Peyer's patch (tissue), 4 donors: ENCODE data around the gene SLX9. TPM values are rescaled to one million over a fixed set of nuclear protein-coding genes. Genes with fewer than 3 reads are reported as not detected.

ENCODE experiments used
- DNase-seq, 3 donors: peaks; one replicate each; pipeline ENCODE4 v3.0.0-alpha.2; 2017 to 2019
- H3K27ac ChIP-seq, 4 donors: fragments of 200-600 bp; sonication (generic); one replicate each; pipeline ENCODE4 v1.5.1; 2016 to 2019
- H3K27me3 ChIP-seq, 2 donors: fragments of 200-600 bp; sonication (generic); one replicate each; pipeline ENCODE4 v1.5.1; 2019
- H3K36me3 ChIP-seq, 3 donors: fragments of 200-600 bp; sonication (generic); one replicate each; pipeline ENCODE4 v1.5.1; 2016 to 2019
- H3K4me1 ChIP-seq, 4 donors: fragments of 200-600 bp; sonication (generic); one replicate each; pipeline ENCODE4 v1.5.1; 2016 to 2019
- H3K4me3 ChIP-seq, 4 donors: fragments of 200-600 bp; sonication (generic); 1 replicate in 3 of 4; 2 replicates in 1 of 4; pipeline ENCODE4 v1.5.1; 2016 to 2019; ENCODE audit warnings: mild to moderate bottlenecking in 1 of 4
- H3K9me3 ChIP-seq, 4 donors: fragments of 200-600 bp; sonication (generic); one replicate each; pipeline ENCODE4 v1.5.1; 2016 to 2019; ENCODE audit warnings: mild to moderate bottlenecking in 1 of 4
- CTCF ChIP-seq, 6 experiments: fragments of 450-650 bp in 4 of 6; fragments of 200-600 bp in 2 of 6; sonication (generic) in 1 of 6; IDR thresholded peaks; one replicate each; pipeline ENCODE4 v1.5.1; 2017 to 2019; ENCODE audit warnings: antibody characterized with exemption in 6 of 6, mild to moderate bottlenecking in 3 of 6, moderate library complexity in 1 of 6
- POLR2A ChIP-seq, 2 donors: fragments of 450-650 bp; IDR thresholded peaks; one replicate each; pipeline ENCODE4 v1.5.1; 2017; ENCODE audit warnings: antibody characterized with exemption in 2 of 2, mild to moderate bottlenecking in 2 of 2, moderate library complexity in 2 of 2
- total RNA-seq, 4 donors: library from RNA; depleted of rRNA; stranded (reverse); fragments of >200 nt; gene quantifications; one replicate each; pipeline ENCODE4 v1.1.0, GENCODE V29; 2016

SLX9 gene
- total RNA-seq, 4 donors from 2014 or later = 7.8 to 10.5 (median 10.0) TPM; not detected in 1

- TF ChIP-seq CTCF (IDR thresholded peaks at IDR 0.05) (no peak), POLR2A (IDR thresholded peaks at IDR 0.05) (no peak)
- H3K9me3 ChIP-seq = no peaks in the 10 kb centered on the region
- H3K27ac ChIP-seq = no peak overlapping the region
- peaks cover 0 to 12% (median 3%) of the 10 kb centered on the region in 4 donors for H3K4me1 ChIP-seq
- no peaks in the 10 kb centered on the region for H3K27me3 ChIP-seq
- H3K4me3 ChIP-seq = no peak overlapping the region
- H3K36me3 ChIP-seq = peaks cover 0 to 4% (median 0%) of the 10 kb centered on the region in 3 donors
- DNase-seq = no peak
Observed at GRCh38 chr21:44903689-44904088, 36.1 kb upstream of the SLX9 start.

- TF ChIP-seq POLR2A (IDR thresholded peaks at IDR 0.05) = no peak
- TF ChIP-seq CTCF (IDR thresholded peaks at IDR 0.05) = no peak
- H3K9me3 ChIP-seq = no peaks in the 10 kb centered on the region
- H3K27me3 ChIP-seq = no peaks in the 10 kb centered on the region
- no peak overlapping the region for H3K4me3 ChIP-seq
- peaks cover 0 to 12% (median 3%) of the 10 kb centered on the region in 4 donors for H3K4me1 ChIP-seq
- peaks cover 0 to 4% (median 0%) of the 10 kb centered on the region in 3 donors for H3K36me3 ChIP-seq
- no peak overlapping the region for H3K27ac ChIP-seq
- no peak for DNase-seq
Observed at GRCh38 chr21:44904141-44904923, 35.5 kb upstream of the SLX9 start.

DNA sequence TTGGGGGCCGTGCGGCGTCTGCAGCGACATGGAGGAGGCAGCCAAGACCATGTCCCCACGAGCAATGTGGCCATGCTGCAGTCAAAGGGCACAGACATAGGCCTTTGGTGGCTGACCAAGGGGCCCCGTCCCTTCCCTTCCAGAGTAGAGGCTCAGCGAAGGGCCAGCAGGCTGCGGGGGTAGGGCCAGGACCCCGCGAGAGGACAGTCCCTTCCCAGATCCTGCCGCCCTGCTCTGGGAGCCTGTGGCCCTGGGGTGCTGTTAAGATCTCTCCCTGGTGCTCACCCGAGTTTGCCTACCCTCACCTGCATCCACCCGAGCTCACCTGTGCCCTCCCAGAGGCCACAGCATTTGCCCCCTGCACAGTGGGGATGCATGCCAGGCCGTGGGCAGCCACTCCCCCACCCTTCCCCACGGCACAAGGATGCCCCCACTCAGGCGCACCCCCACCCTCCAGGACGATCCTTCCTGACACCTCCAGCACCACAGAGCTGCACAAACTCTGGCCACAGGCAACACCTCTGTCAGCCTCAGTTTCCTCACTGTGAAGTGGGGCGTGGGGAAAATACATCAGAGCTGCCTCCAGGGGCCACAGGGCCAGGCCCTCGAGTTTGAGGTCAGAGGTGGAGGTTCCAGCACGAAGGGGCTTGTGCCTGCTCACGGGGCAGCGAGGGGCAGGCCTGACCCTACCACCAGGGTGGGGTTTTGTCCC lies 34.7 kb upstream of the SLX9 start:
- Histone ChIP-seq H3K9me3 (no peaks in the 10 kb centered on the region), H3K27me3 (no peaks in the 10 kb centered on the region), H3K4me3 (no peak overlapping the region), H3K27ac (no peak overlapping the region), H3K4me1 (peaks cover 0 to 12% (median 4%) of the 10 kb centered on the region in 4 donors), H3K36me3 (peaks cover 0 to 4% (median 0%) of the 10 kb centered on the region in 3 donors)
- no peak for DNase-seq
- TF ChIP-seq CTCF (IDR thresholded peaks at IDR 0.05) = no peak
- TF ChIP-seq POLR2A (IDR thresholded peaks at IDR 0.05) = no peak

GRCh38 chr21:44905728-44906090 lies 34.1 kb upstream of the SLX9 start:
- peaks cover 0 to 4% (median 0%) of the 10 kb centered on the region in 3 donors for H3K36me3 ChIP-seq
- H3K4me1 ChIP-seq = peaks cover 0 to 18% (median 7%) of the 10 kb centered on the region in 4 donors
- H3K9me3 ChIP-seq = no peaks in the 10 kb centered on the region
- no peak for TF ChIP-seq CTCF (IDR thresholded peaks at IDR 0.05)
- TF ChIP-seq POLR2A (IDR thresholded peaks at IDR 0.05) = no peak
- no peaks in the 10 kb centered on the region for H3K27me3 ChIP-seq
- H3K4me3 ChIP-seq = no peak overlapping the region
- no peak overlapping the region for H3K27ac ChIP-seq
- DNase-seq = no peak

DNA sequence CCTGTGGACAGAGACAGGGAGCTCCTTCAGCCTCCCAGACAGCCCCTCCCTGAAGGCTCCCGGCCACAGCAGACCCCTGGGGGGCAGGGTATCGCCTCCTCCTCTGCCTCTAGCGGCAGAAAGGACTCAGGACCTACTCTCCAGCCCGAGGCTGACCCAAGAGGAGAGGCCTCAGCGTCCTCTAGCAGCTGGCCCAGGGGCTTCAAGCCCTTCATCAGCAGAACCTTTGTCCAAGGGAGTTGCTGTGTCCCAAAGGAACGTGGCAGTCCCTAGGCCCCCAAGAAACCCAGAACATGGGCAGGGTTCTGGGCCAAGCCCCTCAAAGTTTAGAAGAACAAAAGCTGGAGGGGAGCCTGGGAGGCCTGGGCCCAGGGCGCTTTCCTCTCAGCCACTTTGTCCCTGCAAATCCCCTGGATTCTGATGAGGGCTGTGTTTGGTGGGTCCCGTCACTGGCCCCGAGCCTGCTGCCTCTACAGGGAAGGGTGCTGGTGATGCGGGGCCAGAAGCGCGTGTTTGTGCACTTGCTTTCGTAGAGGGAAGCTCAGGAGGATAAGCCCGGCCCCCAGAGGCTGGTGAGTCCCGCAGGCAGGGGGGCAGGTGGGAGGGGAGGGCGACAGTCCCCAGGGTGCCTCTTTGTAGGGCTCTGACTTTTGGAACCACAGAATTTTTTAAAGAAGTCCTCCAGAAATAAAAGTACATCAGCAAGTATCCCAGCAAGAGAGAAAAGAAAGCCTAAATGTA lies 32.4 kb upstream of the SLX9 start:
- Histone ChIP-seq H3K27me3 (no peaks in the 10 kb centered on the region), H3K9me3 (no peaks in the 10 kb centered on the region), H3K36me3 (peaks cover 0 to 2% (median 0%) of the 10 kb centered on the region in 3 donors), H3K27ac (peak overlapping the region in 2 of 4 donors; percentile 49), H3K4me1 (peaks cover 3 to 30% (median 19%) of the 10 kb centered on the region in 4 donors), H3K4me3 (peak overlapping the region in 1 of 4 donors; percentile 9)
- DNase-seq = no peak
- no peak for TF ChIP-seq POLR2A (IDR thresholded peaks at IDR 0.05)
- no peak for TF ChIP-seq CTCF (IDR thresholded peaks at IDR 0.05)
